Thyroid gland (tissue), 4 donors: ENCODE measurements around the gene ARHGEF28.

Experiments
- POLR2A ChIP-seq, 2 donors: fragments of 450-650 bp; IDR thresholded peaks; one replicate each; pipeline ENCODE4 v1.6.1; 2017; ENCODE audit warnings: antibody characterized with exemption in 2 of 2, mild to moderate bottlenecking in 2 of 2, moderate library complexity in 1 of 2
- TF ChIP-seq, protein P1 (sequence below), 6 experiments: fragments of 200-600 bp in 3 of 6; fragments of 450-650 bp in 3 of 6; sonication (generic) in 3 of 6; IDR thresholded peaks; one replicate each; pipeline ENCODE4 v1.5.1; 2016 to 2019; ENCODE audit warnings: antibody characterized with exemption in 6 of 6, mild to moderate bottlenecking in 2 of 6, inconsistent platforms in 1 of 6, moderate library complexity in 1 of 6

- TF ChIP-seq, protein P1, sequence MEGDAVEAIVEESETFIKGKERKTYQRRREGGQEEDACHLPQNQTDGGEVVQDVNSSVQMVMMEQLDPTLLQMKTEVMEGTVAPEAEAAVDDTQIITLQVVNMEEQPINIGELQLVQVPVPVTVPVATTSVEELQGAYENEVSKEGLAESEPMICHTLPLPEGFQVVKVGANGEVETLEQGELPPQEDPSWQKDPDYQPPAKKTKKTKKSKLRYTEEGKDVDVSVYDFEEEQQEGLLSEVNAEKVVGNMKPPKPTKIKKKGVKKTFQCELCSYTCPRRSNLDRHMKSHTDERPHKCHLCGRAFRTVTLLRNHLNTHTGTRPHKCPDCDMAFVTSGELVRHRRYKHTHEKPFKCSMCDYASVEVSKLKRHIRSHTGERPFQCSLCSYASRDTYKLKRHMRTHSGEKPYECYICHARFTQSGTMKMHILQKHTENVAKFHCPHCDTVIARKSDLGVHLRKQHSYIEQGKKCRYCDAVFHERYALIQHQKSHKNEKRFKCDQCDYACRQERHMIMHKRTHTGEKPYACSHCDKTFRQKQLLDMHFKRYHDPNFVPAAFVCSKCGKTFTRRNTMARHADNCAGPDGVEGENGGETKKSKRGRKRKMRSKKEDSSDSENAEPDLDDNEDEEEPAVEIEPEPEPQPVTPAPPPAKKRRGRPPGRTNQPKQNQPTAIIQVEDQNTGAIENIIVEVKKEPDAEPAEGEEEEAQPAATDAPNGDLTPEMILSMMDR (IDR thresholded peaks at IDR 0.05) = no peak
- TF ChIP-seq POLR2A (IDR thresholded peaks at IDR 0.05) = no peak
These were observed 109.2 kb downstream of the ARHGEF28 start for GRCh38 chr5:73735032-73735734.
